ENCODE results near the gene SFMBT2.

The SFMBT2 gene

GRCh38 chr10:7264313-7264756 is 146.5 kb downstream of the SFMBT2 start:
- DNase-seq (ENCODE audit: low spot score) = peak; percentile 22

GRCh38 chr10:7263616-7264015 is 147.2 kb downstream of the SFMBT2 start:
- no peak for DNase-seq (ENCODE audit: low spot score)

- no peak for DNase-seq (ENCODE audit: low spot score)
Observed at GRCh38 chr10:7261351-7261750, 149.5 kb downstream of the SFMBT2 start.

- no peak for DNase-seq (ENCODE audit: low spot score)
Observed at GRCh38 chr10:7260912-7261311, 149.9 kb downstream of the SFMBT2 start.

GRCh38 chr10:7260412-7260900 is 150.4 kb downstream of the SFMBT2 start:
- DNase-seq (ENCODE audit: low spot score) = peak; percentile 78

GRCh38 chr10:7258948-7259523 is 151.8 kb downstream of the SFMBT2 start:
- DNase-seq (ENCODE audit: low spot score) = no peak

GRCh38 chr10:7255517-7255916 is 155.3 kb downstream of the SFMBT2 start:
- no peak for DNase-seq (ENCODE audit: low spot score)

GRCh38 chr10:7251696-7252465 is 159.0 kb downstream of the SFMBT2 start:
- no peak for DNase-seq (ENCODE audit: low spot score)

- DNase-seq (ENCODE audit: low spot score) = no peak
Observed at GRCh38 chr10:7250236-7250635, 160.6 kb downstream of the SFMBT2 start.

GRCh38 chr10:7248585-7249164 is 162.2 kb downstream of the SFMBT2 start:
- DNase-seq (ENCODE audit: low spot score) = no peak

- no peak for DNase-seq (ENCODE audit: low spot score)
Observed at GRCh38 chr10:7248148-7248547, 162.7 kb downstream of the SFMBT2 start.

GRCh38 chr10:7245505-7245904 is 165.3 kb downstream of the SFMBT2 start:
- DNase-seq (ENCODE audit: low spot score) = no peak

GRCh38 chr10:7243873-7244272 is 167.0 kb downstream of the SFMBT2 start:
- no peak for DNase-seq (ENCODE audit: low spot score)

- no peak for DNase-seq (ENCODE audit: low spot score)
Observed at GRCh38 chr10:7243139-7243538, 167.7 kb downstream of the SFMBT2 start.

GRCh38 chr10:7239312-7239985 is 171.4 kb downstream of the SFMBT2 start:
- DNase-seq (ENCODE audit: low spot score) = no peak

- no peak for DNase-seq (ENCODE audit: low spot score)
Observed at GRCh38 chr10:7235376-7235775, 175.5 kb downstream of the SFMBT2 start.

- DNase-seq (ENCODE audit: low spot score) = no peak
Observed at GRCh38 chr10:7234109-7234508, 176.7 kb downstream of the SFMBT2 start.

- no peak for DNase-seq (ENCODE audit: low spot score)
Observed at GRCh38 chr10:7233259-7233991, 177.4 kb downstream of the SFMBT2 start.

- no peak for DNase-seq (ENCODE audit: low spot score)
Observed at GRCh38 chr10:7231509-7232414, 179.1 kb downstream of the SFMBT2 start.

GRCh38 chr10:7230951-7231350 is 179.9 kb downstream of the SFMBT2 start:
- DNase-seq (ENCODE audit: low spot score) = no peak

- no peak for DNase-seq (ENCODE audit: low spot score)
Observed at GRCh38 chr10:7230036-7230435, 180.8 kb downstream of the SFMBT2 start.

All from RKO (cell line).